Head of caudate nucleus (tissue), 42 donors: Measurements from ENCODE around the gene GPRIN2.
A peak's percentile ranks its signal among the peaks of the same experiment; 100 is the strongest.

Experiments
- DNase-seq, 42 donors: peaks; one replicate each; pipeline versions ENCODE4 v3.0.0 to v3.0.0-alpha.2; 2020 to 2021; ENCODE audit warnings: mixed read lengths in 7 of 42
- intact Hi-C: fragments of 100-400 bp; cut with DNase I; formaldehyde crosslinking; loops from one replicate; pipeline ENCODE4 v1.15.0; 2022

The GPRIN2 gene

GRCh38 chr10:46527241-46527811 is 29.1 kb downstream of the GPRIN2 start:
- intact Hi-C loops, result no loop called here
- DNase-seq, result peak in 17 of 42 donors; percentile 2 to 43 (median 15)

GRCh38 chr10:46526682-46527038 is 29.8 kb downstream of the GPRIN2 start:
- peak in 18 of 42 donors; percentile 2 to 45 (median 12) for DNase-seq
- intact Hi-C loops, result no loop called here

- DNase-seq, result peak in 2 of 42 donors; percentile 1 to 3
- intact Hi-C loops, result no loop called here
Measured at GRCh38 chr10:46525824-46526681, 30.4 kb downstream of the GPRIN2 start.

- peak in 10 of 42 donors; percentile 1 to 30 (median 5) for DNase-seq
- intact Hi-C loops, result no loop called here
Measured at GRCh38 chr10:46525177-46525823, 31.2 kb downstream of the GPRIN2 start.

- peak in 20 of 42 donors; percentile 3 to 44 (median 14) for DNase-seq
- intact Hi-C loops, result no loop called here
Measured at GRCh38 chr10:46524472-46525176, 31.8 kb downstream of the GPRIN2 start.

- DNase-seq, result peak in 20 of 42 donors; percentile 3 to 46 (median 11)
Measured at GRCh38 chr10:46523962-46524471, 32.4 kb downstream of the GPRIN2 start.

GRCh38 chr10:46523119-46523961 is 33.1 kb downstream of the GPRIN2 start:
- intact Hi-C loops, result no loop called here
- DNase-seq, result peak in 20 of 42 donors; percentile 3 to 46 (median 18)

More at GRCh38 chr10:46523962-46524471, 32.4 kb downstream of the GPRIN2 start:
- intact Hi-C loops, result no loop called here

- intact Hi-C loops, result no loop called here
- DNase-seq, result peak in 19 of 42 donors; percentile 1 to 28 (median 9)
Measured at GRCh38 chr10:46522295-46523118, 34.0 kb downstream of the GPRIN2 start.

- intact Hi-C loops, result no loop called here
- DNase-seq, result peak in 24 of 42 donors; percentile 8 to 59 (median 30)
Measured at GRCh38 chr10:46520941-46521340, 35.5 kb downstream of the GPRIN2 start.

GRCh38 chr10:46520381-46520780 is 36.1 kb downstream of the GPRIN2 start:
- DNase-seq, result peak in 23 of 42 donors; percentile 2 to 44 (median 12)
- intact Hi-C loops, result no loop called here

GRCh38 chr10:46518028-46518725 is 38.3 kb downstream of the GPRIN2 start:
- intact Hi-C loops, result no loop called here
- DNase-seq, result peak in 23 of 42 donors; percentile 2 to 40 (median 13)

GRCh38 chr10:46517541-46517940 is 38.9 kb downstream of the GPRIN2 start:
- peak in 12 of 42 donors; percentile 2 to 16 (median 5) for DNase-seq
- intact Hi-C loops, result no loop called here

GRCh38 chr10:46516660-46517416 is 39.6 kb downstream of the GPRIN2 start:
- peak in 20 of 42 donors; percentile 1 to 34 (median 10) for DNase-seq
- intact Hi-C loops, result no loop called here

GRCh38 chr10:46515793-46516192 is 40.7 kb downstream of the GPRIN2 start:
- DNase-seq, result peak in 19 of 42 donors; percentile 4 to 29 (median 9)
- intact Hi-C loops, result no loop called here

- intact Hi-C loops, result no loop called here
Measured at GRCh38 chr10:46515366-46515765, 41.1 kb downstream of the GPRIN2 start.

GRCh38 chr10:46514899-46515298 is 41.6 kb downstream of the GPRIN2 start:
- peak in 8 of 42 donors; percentile 3 to 27 (median 8) for DNase-seq
- intact Hi-C loops, result no loop called here

More at GRCh38 chr10:46515366-46515765, 41.1 kb downstream of the GPRIN2 start:
- peak in 8 of 42 donors; percentile 3 to 18 (median 8) for DNase-seq
